ENCODE data around the gene IL18BP.

GRCh38 chr11:72013765-72014711 lies 15.3 kb downstream of the IL18BP start:
- TF ChIP-seq CTCF (tag by site-specific recombination; IDR thresholded peaks at IDR 0.05) (no peak), REST (tag by site-specific recombination; IDR thresholded peaks at IDR 0.05) (no peak), ZNF544 (tag by site-specific recombination; IDR thresholded peaks at IDR 0.05) (no peak), ZNF785 (tag by site-specific recombination; IDR thresholded peaks at IDR 0.05) (no peak)
